HG02943 (cell line): ENCODE results near the gene ATAD1.

Source experiments
- ATAC-seq: cut with Tn5 transposase; IDR thresholded peaks from one replicate; pipeline ENCODE4 v1.9.1; 2021; ENCODE audit warnings: mild to moderate bottlenecking, low read depth, moderate library complexity; ENCODE audit not compliant: unreplicated experiment

The ATAD1 gene

GRCh38 chr10:87722716-87723115, 95.3 kb downstream of the ATAD1 start:
- no peak for ATAC-seq

GRCh38 chr10:87721781-87722180, 96.2 kb downstream of the ATAD1 start:
- ATAC-seq, result no peak

- no peak for ATAC-seq
Observed at GRCh38 chr10:87720665-87721064, 97.4 kb downstream of the ATAD1 start.

GRCh38 chr10:87716348-87716670, 101.7 kb downstream of the ATAD1 start:
- no peak for ATAC-seq

GRCh38 chr10:87715552-87716347, 102.3 kb downstream of the ATAD1 start:
- ATAC-seq, result no peak

- no peak for ATAC-seq
Observed at GRCh38 chr10:87713707-87714106, 104.3 kb downstream of the ATAD1 start.

- ATAC-seq, result no peak
Observed at GRCh38 chr10:87712913-87713616, 105.0 kb downstream of the ATAD1 start.

GRCh38 chr10:87707254-87707653, 110.8 kb downstream of the ATAD1 start:
- no peak for ATAC-seq

GRCh38 chr10:87706731-87707130, 111.3 kb downstream of the ATAD1 start:
- ATAC-seq, result no peak

- ATAC-seq, result no peak
Observed at GRCh38 chr10:87705339-87705738, 112.7 kb downstream of the ATAD1 start.

GRCh38 chr10:87703771-87704170, 114.3 kb downstream of the ATAD1 start:
- ATAC-seq, result no peak

GRCh38 chr10:87702973-87703294, 115.1 kb downstream of the ATAD1 start:
- no peak for ATAC-seq

- ATAC-seq, result no peak
Observed at GRCh38 chr10:87702260-87702972, 115.6 kb downstream of the ATAD1 start.
